ENCODE measurements around the gene PES1. TPM values are rescaled to one million over a fixed set of nuclear protein-coding genes. Genes with fewer than 3 reads are reported as not detected.

Gene PES1
- total RNA-seq, 4 donors from 2014 or later = 36.6 to 62.4 (median 47.9) TPM

DNA sequence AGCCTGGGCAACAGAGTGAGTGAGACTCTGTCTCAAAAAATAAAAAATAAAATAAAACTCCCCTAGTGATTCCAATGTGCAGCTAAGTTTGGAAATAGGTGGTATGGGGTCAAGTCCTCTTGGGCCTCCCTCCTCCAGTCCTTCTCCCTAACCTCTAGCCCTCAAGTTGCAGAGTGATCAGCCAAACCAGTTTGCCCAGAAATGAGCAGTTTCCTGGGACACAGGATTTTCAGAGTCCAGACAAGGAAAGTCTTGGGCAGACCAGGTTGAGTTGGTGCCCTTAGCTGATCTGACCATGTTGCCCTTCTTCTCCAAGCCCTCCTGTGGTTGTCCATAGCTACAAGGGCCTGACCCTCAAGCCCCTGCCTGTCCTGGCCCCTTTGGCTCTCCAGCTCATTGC is 23.2 kb upstream of the PES1 start:
- intact Hi-C loops (cut with DNase I) = no loop called here
- no peaks in the 10 kb centered on the region for H3K4me1 ChIP-seq

DNA sequence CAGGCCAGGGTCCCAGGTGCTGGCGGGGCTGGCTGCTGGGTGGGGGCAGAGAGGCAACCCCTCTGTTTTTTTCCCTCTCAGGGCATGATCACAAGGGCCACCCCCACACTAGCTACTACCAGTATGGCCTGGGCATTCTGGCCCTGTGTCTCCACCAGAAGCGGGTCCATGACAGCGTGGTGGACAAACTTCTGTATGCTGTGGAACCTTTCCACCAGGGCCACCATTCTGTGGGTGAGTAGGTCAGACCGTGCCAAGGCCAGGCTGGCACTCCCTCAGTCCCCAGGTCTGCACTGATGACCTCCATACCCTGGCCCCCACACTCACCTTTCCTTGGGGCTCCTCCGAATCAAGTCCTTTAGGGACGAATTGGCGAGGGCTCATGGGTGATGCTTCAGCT is 22.6 kb upstream of the PES1 start:
- DNase-seq = no peak
- H3K9me3 ChIP-seq = no peaks in the 10 kb centered on the region
- H3K4me1 ChIP-seq = no peaks in the 10 kb centered on the region
- WGBS, 2 donors = 99% methylated on average over 6 to 7 of the region's 7 CpGs
- no peaks in the 10 kb centered on the region for H3K27me3 ChIP-seq
- H3K4me3 ChIP-seq (replicated peaks in 1 of 3) = no peak overlapping the region
- intact Hi-C loops (cut with DNase I) = no loop called here
- no peak overlapping the region for H3K27ac ChIP-seq
- H3K36me3 ChIP-seq = peaks cover 12 to 14% of the 10 kb centered on the region in 2 donors
- TF ChIP-seq, protein P1, sequence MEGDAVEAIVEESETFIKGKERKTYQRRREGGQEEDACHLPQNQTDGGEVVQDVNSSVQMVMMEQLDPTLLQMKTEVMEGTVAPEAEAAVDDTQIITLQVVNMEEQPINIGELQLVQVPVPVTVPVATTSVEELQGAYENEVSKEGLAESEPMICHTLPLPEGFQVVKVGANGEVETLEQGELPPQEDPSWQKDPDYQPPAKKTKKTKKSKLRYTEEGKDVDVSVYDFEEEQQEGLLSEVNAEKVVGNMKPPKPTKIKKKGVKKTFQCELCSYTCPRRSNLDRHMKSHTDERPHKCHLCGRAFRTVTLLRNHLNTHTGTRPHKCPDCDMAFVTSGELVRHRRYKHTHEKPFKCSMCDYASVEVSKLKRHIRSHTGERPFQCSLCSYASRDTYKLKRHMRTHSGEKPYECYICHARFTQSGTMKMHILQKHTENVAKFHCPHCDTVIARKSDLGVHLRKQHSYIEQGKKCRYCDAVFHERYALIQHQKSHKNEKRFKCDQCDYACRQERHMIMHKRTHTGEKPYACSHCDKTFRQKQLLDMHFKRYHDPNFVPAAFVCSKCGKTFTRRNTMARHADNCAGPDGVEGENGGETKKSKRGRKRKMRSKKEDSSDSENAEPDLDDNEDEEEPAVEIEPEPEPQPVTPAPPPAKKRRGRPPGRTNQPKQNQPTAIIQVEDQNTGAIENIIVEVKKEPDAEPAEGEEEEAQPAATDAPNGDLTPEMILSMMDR (IDR thresholded peaks at IDR 0.05) = no peak
- no peak for TF ChIP-seq POLR2A (IDR thresholded peaks at IDR 0.05)

More for the DNA sequence above, 23.2 kb upstream of the PES1 start:
- Histone ChIP-seq H3K4me3 (replicated peaks in 1 of 3) (no peak overlapping the region), H3K27ac (no peak overlapping the region), H3K36me3 (peaks cover 12 to 16% of the 10 kb centered on the region in 2 donors), H3K27me3 (no peaks in the 10 kb centered on the region), H3K9me3 (no peaks in the 10 kb centered on the region)
- TF ChIP-seq, protein P1 (IDR thresholded peaks at IDR 0.05) = no peak
- TF ChIP-seq POLR2A (IDR thresholded peaks at IDR 0.05) = no peak
- DNase-seq = no peak

DNA sequence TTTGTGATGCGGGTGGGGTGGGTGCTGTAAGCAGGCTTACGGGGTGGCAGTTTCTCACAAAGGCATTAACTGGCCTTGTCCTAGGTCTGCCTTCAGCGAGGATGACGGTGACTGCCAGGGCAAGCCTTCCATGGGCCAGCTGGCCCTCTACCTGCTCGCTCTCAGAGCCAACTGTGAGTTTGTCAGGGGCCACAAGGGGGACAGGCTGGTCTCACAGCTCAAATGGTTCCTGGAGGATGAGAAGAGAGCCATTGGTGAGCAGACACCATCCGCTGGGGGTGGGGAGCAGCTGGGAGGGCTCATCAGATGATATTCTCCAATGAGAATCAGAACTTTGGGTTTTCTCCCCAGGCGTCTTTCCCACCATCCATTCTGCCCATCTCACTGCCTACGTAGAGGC is 21.1 kb upstream of the PES1 start:
- no peaks in the 10 kb centered on the region for H3K27me3 ChIP-seq
- intact Hi-C loops (cut with DNase I) = no loop called here

DNA sequence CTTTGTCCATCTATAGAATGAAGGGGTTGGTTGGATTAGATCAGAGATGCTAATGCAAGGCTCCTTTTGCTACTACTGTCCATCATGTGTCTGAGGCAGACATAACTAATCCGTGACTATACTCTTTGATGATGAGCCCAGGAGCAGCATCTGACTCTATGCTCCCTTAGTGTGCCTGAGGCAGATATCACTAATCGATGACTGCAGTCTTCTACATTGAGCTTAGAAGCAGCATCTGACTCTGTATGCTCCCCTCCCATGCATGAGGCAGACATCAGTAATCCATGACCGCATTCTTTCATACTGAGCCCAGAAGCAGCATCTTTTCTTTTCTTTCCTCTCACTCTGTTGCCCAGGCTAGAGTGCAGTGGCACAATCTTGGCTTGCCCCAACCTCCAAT is 19.5 kb upstream of the PES1 start:
- H3K4me3 ChIP-seq (replicated peaks in 1 of 3) = no peak overlapping the region
- intact Hi-C loops (cut with DNase I) = no loop called here

More for the DNA sequence above, 21.1 kb upstream of the PES1 start:
- Histone ChIP-seq H3K4me1 (peaks cover 5 to 10% of the 10 kb centered on the region in 2 donors), H3K36me3 (peaks cover 3 to 12% of the 10 kb centered on the region in 2 donors), H3K27ac (no peak overlapping the region), H3K4me3 (replicated peaks in 1 of 3) (no peak overlapping the region), H3K9me3 (no peaks in the 10 kb centered on the region)
- TF ChIP-seq POLR2A (IDR thresholded peaks at IDR 0.05) = no peak
- TF ChIP-seq, protein P1 (IDR thresholded peaks at IDR 0.05) = no peak
- WGBS, 2 donors = 93 to 96% methylated on average over 8 of the region's 8 CpGs
- DNase-seq = no peak

DNA sequence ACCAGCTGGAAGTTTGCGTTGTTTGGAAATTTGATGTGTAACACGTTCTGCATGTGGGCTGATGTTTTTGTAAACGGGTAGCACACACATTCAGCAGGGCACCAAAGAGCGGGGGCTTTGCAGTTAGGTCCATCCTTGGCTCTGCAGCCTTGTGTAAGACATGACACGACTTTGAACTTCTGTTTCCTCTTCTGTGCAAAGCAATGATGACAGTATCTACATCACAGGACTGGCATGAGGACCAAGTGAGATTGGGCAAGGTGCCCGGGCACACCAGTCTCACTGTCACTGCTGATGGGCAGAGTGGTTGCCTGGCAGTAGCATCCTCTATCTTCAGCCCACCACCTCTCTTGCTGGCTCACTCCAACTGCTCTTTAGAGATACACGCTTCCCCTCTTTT is 18.6 kb upstream of the PES1 start:
- intact Hi-C loops (cut with DNase I) = no loop called here
- H3K4me3 ChIP-seq (replicated peaks in 1 of 3) = no peak overlapping the region
- WGBS, 2 donors = 72 to 84% methylated on average over 7 of the region's 7 CpGs
- DNase-seq = no peak
- peaks cover 3 to 10% of the 10 kb centered on the region in 2 donors for H3K36me3 ChIP-seq
- H3K9me3 ChIP-seq = no peaks in the 10 kb centered on the region
- TF ChIP-seq, protein P1 (IDR thresholded peaks at IDR 0.05) = no peak
- TF ChIP-seq POLR2A (IDR thresholded peaks at IDR 0.05) = no peak
- H3K27me3 ChIP-seq = no peaks in the 10 kb centered on the region
- H3K4me1 ChIP-seq = peaks cover 19% of the 10 kb centered on the region in 2 donors
- no peak overlapping the region for H3K27ac ChIP-seq

More for the DNA sequence above, 19.5 kb upstream of the PES1 start:
- Histone ChIP-seq H3K36me3 (peaks cover 3 to 12% of the 10 kb centered on the region in 2 donors), H3K9me3 (no peaks in the 10 kb centered on the region), H3K27ac (no peak overlapping the region), H3K4me1 (peaks cover 13 to 15% of the 10 kb centered on the region in 2 donors), H3K27me3 (no peaks in the 10 kb centered on the region)
- no peak for TF ChIP-seq POLR2A (IDR thresholded peaks at IDR 0.05)
- TF ChIP-seq, protein P1 (IDR thresholded peaks at IDR 0.05) = no peak
- WGBS, 2 donors = 97 to 98% methylated on average over 3 of the region's 3 CpGs
- DNase-seq = no peak
